ENCODE measurements around the gene ANKRD55. TPM values are rescaled to one million over a fixed set of nuclear protein-coding genes. Genes with fewer than 3 reads are reported as not detected.

Gene ANKRD55
- total and polyA plus RNA-seq, 2 donors (not counting 1 experiment from before 2014, with no cell fraction given): 0.07 TPM; not detected in 1

DNA sequence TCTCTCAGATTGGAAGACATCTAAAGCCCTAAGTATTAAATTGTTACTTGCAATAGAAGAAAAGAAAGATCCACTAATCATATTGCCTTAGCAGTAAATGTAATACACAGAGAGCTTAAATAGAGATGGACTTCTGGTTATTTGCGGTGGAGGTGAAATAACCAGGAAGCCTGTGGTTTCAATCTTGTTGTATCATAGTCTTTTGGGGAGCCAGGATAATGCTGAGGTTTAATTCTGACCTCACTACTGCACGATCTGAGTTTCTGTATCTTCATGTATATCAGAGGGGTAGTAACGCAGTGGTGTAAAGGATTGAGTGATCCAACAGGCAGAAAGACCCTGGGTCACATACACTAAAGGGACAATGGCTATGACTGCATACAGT lies 71.7 kb downstream of the ANKRD55 start:
- Mint-ChIP-seq H3K27me3 (peaks cover 21% of the 10 kb centered on the region), H3K27ac (no peak overlapping the region), H3K4me1 (peaks cover under 1% of the 10 kb centered on the region), H3K4me3 (no peak overlapping the region), H3K9me3 (ENCODE audit: insufficient read depth) (no peaks in the 10 kb centered on the region)
- Histone ChIP-seq H4K20me1 (ENCODE audit: control insufficient read depth, insufficient read depth, low read length, poor library complexity, severe bottlenecking) (no peaks in the 10 kb centered on the region), H3K36me3 (replicated peaks in 1 of 2; ENCODE audit: control extremely low read depth in 1 of 2, control insufficient read depth in 1 of 2, extremely low read depth in 1 of 2, insufficient read depth in 2 of 2, low read length in 1 of 2) (no peaks in the 10 kb centered on the region), H3K27ac (ENCODE audit: low read length in 2 of 2) (no peak overlapping the region), H3K27me3 (replicated peaks in 1 of 4; ENCODE audit: control extremely low read depth in 1 of 4, control insufficient read depth in 3 of 4, insufficient read depth in 4 of 4, low read length in 3 of 4) (peaks cover 0 to 4% (median 0%) of the 10 kb centered on the region in 4 experiments), H2AFZ (ENCODE audit: insufficient read depth, low read depth, low read length, poor library complexity, severe bottlenecking) (no peak overlapping the region), H3K4me3 (ENCODE audit: control extremely low read depth in 1 of 5, extremely low read depth in 1 of 5, insufficient read depth in 1 of 5, low read depth in 2 of 5, low read length in 4 of 5) (no peak overlapping the region), H3K4me1 (ENCODE audit: control insufficient read depth in 2 of 2, insufficient read depth in 2 of 2, low read length in 2 of 2) (peaks cover under 1 to 3% of the 10 kb centered on the region in 2 donors), H3K4me2 (replicated peaks; ENCODE audit: low read depth, low read length, poor library complexity, severe bottlenecking) (no peak overlapping the region), H3K9me3 (ENCODE audit: control extremely low read depth in 1 of 3, control insufficient read depth in 2 of 3, insufficient read depth in 1 of 3, low read length in 2 of 3) (no peaks in the 10 kb centered on the region), H3K9ac (ENCODE audit: low read length) (no peak overlapping the region), H3K79me2 (ENCODE audit: control insufficient read depth, insufficient read depth, low read length) (no peaks in the 10 kb centered on the region)
- no peak for DNase-seq
- ChIA-PET POLR2A (no interaction called here), CTCF (no interaction called here)
- 14% methylated on average over 1 of the region's 3 CpGs for WGBS (ENCODE audit: insufficient coverage)
- TF ChIP-seq, protein P1, sequence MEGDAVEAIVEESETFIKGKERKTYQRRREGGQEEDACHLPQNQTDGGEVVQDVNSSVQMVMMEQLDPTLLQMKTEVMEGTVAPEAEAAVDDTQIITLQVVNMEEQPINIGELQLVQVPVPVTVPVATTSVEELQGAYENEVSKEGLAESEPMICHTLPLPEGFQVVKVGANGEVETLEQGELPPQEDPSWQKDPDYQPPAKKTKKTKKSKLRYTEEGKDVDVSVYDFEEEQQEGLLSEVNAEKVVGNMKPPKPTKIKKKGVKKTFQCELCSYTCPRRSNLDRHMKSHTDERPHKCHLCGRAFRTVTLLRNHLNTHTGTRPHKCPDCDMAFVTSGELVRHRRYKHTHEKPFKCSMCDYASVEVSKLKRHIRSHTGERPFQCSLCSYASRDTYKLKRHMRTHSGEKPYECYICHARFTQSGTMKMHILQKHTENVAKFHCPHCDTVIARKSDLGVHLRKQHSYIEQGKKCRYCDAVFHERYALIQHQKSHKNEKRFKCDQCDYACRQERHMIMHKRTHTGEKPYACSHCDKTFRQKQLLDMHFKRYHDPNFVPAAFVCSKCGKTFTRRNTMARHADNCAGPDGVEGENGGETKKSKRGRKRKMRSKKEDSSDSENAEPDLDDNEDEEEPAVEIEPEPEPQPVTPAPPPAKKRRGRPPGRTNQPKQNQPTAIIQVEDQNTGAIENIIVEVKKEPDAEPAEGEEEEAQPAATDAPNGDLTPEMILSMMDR (IDR thresholded peaks at IDR 0.05): no peak
- TF ChIP-seq EZH2 (IDR thresholded peaks at IDR 0.05; ENCODE audit: borderline replicate concordance, insufficient read depth, low read depth, low read length, poor library complexity, severe bottlenecking): no peak
- ATAC-seq (ENCODE audit: low read depth): no peak
- intact Hi-C loops (cut with micrococcal nuclease): no loop called here

DNA sequence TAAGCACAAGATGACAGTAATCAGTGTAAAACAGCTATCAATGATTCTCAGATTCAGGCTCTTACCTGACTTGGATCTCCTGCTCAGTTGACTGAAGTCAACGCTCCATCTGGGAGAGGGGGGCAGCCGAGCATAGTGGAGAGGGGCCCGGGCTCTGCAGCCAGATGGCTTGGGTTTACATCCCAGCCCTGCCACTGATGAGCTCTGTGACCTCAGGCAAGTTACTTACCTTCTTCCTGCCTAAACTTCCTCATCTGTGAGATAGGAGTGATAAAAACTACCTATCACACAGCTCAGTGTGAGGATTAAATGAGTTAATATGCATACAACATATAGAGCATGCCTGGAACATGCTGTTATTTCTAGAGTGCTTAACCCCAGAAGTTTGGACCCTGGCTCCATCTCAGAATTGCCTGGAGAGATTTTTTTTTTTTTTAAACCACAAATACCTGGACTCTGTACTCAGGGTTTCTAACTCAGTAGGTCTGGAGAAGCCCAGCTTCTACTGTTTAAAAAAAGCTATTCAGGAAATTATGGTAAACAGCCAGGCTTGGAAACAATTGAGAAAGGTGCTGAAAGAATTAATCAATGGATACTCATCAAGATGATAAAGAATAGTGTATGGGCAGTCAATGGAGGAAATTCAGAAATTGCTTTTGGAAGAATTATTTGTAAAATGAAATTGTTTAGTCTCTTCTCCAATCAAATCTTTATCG lies 72.2 kb downstream of the ANKRD55 start:
- H3K9ac ChIP-seq (ENCODE audit: low read length): no peak overlapping the region
- no peaks in the 10 kb centered on the region for H3K9me3 ChIP-seq (ENCODE audit: control extremely low read depth in 1 of 3, control insufficient read depth in 2 of 3, insufficient read depth in 1 of 3, low read length in 2 of 3)
- H3K27ac ChIP-seq (ENCODE audit: low read length in 2 of 2): no peak overlapping the region
- DNase-seq (no peak), ATAC-seq (ENCODE audit: low read depth) (no peak)
- no peak overlapping the region for H2AFZ ChIP-seq (ENCODE audit: insufficient read depth, low read depth, low read length, poor library complexity, severe bottlenecking)
- peaks cover 3 to 7% of the 10 kb centered on the region in 2 donors for H3K4me1 ChIP-seq (ENCODE audit: control insufficient read depth in 2 of 2, insufficient read depth in 2 of 2, low read length in 2 of 2)
- WGBS (ENCODE audit: insufficient coverage): 100% methylated on average over 2 of the region's 4 CpGs
- Mint-ChIP-seq H3K9me3 (ENCODE audit: insufficient read depth) (no peaks in the 10 kb centered on the region), H3K27me3 (peaks cover 16% of the 10 kb centered on the region), H3K27ac (no peak overlapping the region), H3K4me3 (no peak overlapping the region), H3K4me1 (peaks cover 6% of the 10 kb centered on the region)
- H3K4me2 ChIP-seq (replicated peaks; ENCODE audit: low read depth, low read length, poor library complexity, severe bottlenecking): no peak overlapping the region
- H3K79me2 ChIP-seq (ENCODE audit: control insufficient read depth, insufficient read depth, low read length): no peaks in the 10 kb centered on the region
- intact Hi-C loops (cut with micrococcal nuclease): no loop called here
- TF ChIP-seq, protein P1 (IDR thresholded peaks at IDR 0.05): no peak
- no peak for TF ChIP-seq EZH2 (IDR thresholded peaks at IDR 0.05; ENCODE audit: borderline replicate concordance, insufficient read depth, low read depth, low read length, poor library complexity, severe bottlenecking)
- ChIA-PET CTCF (no interaction called here), POLR2A (no interaction called here)
- no peak overlapping the region for H3K4me3 ChIP-seq (ENCODE audit: control extremely low read depth in 1 of 5, extremely low read depth in 1 of 5, insufficient read depth in 1 of 5, low read depth in 2 of 5, low read length in 4 of 5)
- H3K27me3 ChIP-seq (replicated peaks in 1 of 4; ENCODE audit: control extremely low read depth in 1 of 4, control insufficient read depth in 3 of 4, insufficient read depth in 4 of 4, low read length in 3 of 4): peaks cover 0 to 4% (median 0%) of the 10 kb centered on the region in 4 experiments
- no peaks in the 10 kb centered on the region for H3K36me3 ChIP-seq (replicated peaks in 1 of 2; ENCODE audit: control extremely low read depth in 1 of 2, control insufficient read depth in 1 of 2, extremely low read depth in 1 of 2, insufficient read depth in 2 of 2, low read length in 1 of 2)
- H4K20me1 ChIP-seq (ENCODE audit: control insufficient read depth, insufficient read depth, low read length, poor library complexity, severe bottlenecking): no peaks in the 10 kb centered on the region

Data from B cell (primary cell).